HL-60 (cell line): ENCODE measurements around the gene HYDIN.

Experiments used
- DNase-seq, 2 experiments: peaks; one replicate each; pipeline ENCODE4 v3.0.0-alpha.2; 2010 to 2020; ENCODE audit warnings: low read depth in 1 of 2, low spot score in 1 of 2
- H3K27ac ChIP-seq: fragments of 250-450 bp; sonication (Bioruptor Pico); replicated peaks from 2 replicates; pipeline ENCODE4 v1.5.1; 2020; ENCODE audit warnings: mild to moderate bottlenecking, moderate library complexity
- H3K27me3 ChIP-seq: fragments of 250-450 bp; sonication (Bioruptor Pico); 2 replicates; pipeline ENCODE4 v1.5.1; 2021; ENCODE audit warnings: mild to moderate bottlenecking, moderate library complexity; ENCODE audit not compliant: insufficient read depth, poor library complexity, severe bottlenecking
- H3K4me3 ChIP-seq: replicated peaks from 2 replicates; pipeline ENCODE4 v1.5.1; 2011; ENCODE audit warnings: mild to moderate bottlenecking, control low read depth, low read length; ENCODE audit not compliant: insufficient read depth
- GABPA ChIP-seq: IDR thresholded peaks from 2 replicates; pipeline ENCODE4 v1.6.1; 2012; ENCODE audit warnings: low read depth
- POLR2AphosphoS5 ChIP-seq: IDR thresholded peaks from 2 replicates; pipeline ENCODE4 v1.6.1; 2012; ENCODE audit warnings: low read depth
- SPI1 ChIP-seq: IDR thresholded peaks from 2 replicates; pipeline ENCODE4 v1.6.1; 2012; ENCODE audit warnings: low read depth, mild to moderate bottlenecking, borderline replicate concordance
- TF ChIP-seq, protein P1 (sequence below): IDR thresholded peaks from 2 replicates; pipeline ENCODE4 v1.6.1; 2012; ENCODE audit warnings: low read depth; ENCODE audit not compliant: insufficient replicate concordance
- TF ChIP-seq, protein P2 (sequence below): IDR thresholded peaks from one replicate; pipeline ENCODE4 v1.5.1; 2011; ENCODE audit warnings: low read length, control low read depth, inconsistent platforms; ENCODE audit not compliant: insufficient read depth

HYDIN gene

DNA sequence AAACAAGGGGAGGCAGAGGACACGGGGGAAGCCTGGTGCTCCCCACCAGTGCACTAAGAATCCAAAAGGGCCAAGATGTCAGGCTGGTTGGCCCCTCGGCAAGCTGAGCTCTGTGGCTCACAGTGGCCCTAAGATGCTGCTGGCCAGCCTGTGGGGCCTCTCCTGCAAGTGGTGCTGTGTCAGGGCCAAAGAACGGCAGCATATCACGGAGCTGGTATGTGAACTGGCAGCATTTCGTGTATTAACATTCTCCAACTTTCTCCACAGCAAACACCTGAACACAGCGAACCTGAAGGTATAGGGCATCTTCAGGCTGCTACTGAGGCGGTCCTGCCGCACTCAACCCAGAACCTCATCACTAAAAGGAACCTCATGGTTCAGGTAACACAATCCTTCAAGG lies 464.3 kb downstream of the HYDIN start:
- Histone ChIP-seq H3K27ac (no peak overlapping the region), H3K27me3 (no peaks in the 10 kb centered on the region), H3K4me3 (no peak overlapping the region)
- no peak for TF ChIP-seq GABPA
- TF ChIP-seq SPI1: no peak
- no peak for DNase-seq

DNA sequence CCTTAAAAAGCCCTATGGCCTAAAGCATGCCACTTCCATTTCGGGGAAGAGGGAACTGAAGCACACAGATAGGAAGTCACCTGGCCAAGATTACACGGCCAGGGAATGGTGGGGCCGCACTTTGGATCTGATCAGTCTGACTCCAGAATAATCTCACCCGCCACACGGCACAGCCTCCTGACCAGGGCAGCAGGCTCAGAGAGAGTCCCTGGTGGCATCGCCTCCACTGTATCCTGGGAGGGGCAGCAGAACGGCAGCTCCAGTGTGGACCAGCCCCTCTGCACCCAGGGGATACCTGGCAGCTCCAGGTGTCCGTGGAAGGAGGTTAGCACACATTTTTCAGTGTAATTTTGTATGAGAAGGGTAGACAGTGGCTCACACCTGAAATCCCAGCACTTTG lies 465.0 kb downstream of the HYDIN start:
- H3K4me3 ChIP-seq: no peak overlapping the region
- H3K27me3 ChIP-seq: no peaks in the 10 kb centered on the region
- TF ChIP-seq POLR2AphosphoS5 (no peak), SPI1 (no peak)
- TF ChIP-seq, protein P1, sequence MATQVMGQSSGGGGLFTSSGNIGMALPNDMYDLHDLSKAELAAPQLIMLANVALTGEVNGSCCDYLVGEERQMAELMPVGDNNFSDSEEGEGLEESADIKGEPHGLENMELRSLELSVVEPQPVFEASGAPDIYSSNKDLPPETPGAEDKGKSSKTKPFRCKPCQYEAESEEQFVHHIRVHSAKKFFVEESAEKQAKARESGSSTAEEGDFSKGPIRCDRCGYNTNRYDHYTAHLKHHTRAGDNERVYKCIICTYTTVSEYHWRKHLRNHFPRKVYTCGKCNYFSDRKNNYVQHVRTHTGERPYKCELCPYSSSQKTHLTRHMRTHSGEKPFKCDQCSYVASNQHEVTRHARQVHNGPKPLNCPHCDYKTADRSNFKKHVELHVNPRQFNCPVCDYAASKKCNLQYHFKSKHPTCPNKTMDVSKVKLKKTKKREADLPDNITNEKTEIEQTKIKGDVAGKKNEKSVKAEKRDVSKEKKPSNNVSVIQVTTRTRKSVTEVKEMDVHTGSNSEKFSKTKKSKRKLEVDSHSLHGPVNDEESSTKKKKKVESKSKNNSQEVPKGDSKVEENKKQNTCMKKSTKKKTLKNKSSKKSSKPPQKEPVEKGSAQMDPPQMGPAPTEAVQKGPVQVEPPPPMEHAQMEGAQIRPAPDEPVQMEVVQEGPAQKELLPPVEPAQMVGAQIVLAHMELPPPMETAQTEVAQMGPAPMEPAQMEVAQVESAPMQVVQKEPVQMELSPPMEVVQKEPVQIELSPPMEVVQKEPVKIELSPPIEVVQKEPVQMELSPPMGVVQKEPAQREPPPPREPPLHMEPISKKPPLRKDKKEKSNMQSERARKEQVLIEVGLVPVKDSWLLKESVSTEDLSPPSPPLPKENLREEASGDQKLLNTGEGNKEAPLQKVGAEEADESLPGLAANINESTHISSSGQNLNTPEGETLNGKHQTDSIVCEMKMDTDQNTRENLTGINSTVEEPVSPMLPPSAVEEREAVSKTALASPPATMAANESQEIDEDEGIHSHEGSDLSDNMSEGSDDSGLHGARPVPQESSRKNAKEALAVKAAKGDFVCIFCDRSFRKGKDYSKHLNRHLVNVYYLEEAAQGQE: no peak
- TF ChIP-seq, protein P2, sequence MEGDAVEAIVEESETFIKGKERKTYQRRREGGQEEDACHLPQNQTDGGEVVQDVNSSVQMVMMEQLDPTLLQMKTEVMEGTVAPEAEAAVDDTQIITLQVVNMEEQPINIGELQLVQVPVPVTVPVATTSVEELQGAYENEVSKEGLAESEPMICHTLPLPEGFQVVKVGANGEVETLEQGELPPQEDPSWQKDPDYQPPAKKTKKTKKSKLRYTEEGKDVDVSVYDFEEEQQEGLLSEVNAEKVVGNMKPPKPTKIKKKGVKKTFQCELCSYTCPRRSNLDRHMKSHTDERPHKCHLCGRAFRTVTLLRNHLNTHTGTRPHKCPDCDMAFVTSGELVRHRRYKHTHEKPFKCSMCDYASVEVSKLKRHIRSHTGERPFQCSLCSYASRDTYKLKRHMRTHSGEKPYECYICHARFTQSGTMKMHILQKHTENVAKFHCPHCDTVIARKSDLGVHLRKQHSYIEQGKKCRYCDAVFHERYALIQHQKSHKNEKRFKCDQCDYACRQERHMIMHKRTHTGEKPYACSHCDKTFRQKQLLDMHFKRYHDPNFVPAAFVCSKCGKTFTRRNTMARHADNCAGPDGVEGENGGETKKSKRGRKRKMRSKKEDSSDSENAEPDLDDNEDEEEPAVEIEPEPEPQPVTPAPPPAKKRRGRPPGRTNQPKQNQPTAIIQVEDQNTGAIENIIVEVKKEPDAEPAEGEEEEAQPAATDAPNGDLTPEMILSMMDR: no peak
- H3K27ac ChIP-seq: no peak overlapping the region
- DNase-seq: no peak

- H3K27ac ChIP-seq: no peak overlapping the region
- TF ChIP-seq, protein P2: no peak
- TF ChIP-seq, protein P1: no peak
- TF ChIP-seq SPI1: no peak
- TF ChIP-seq GABPA: no peak
- no peak for TF ChIP-seq POLR2AphosphoS5
Measured at GRCh38 chr16:70764632-70765031, 465.9 kb downstream of the HYDIN start.

GRCh38 chr16:70760221-70760620 lies 470.3 kb downstream of the HYDIN start:
- H3K27ac ChIP-seq: no peak overlapping the region
- no peak overlapping the region for H3K4me3 ChIP-seq
- no peaks in the 10 kb centered on the region for H3K27me3 ChIP-seq
- no peak for TF ChIP-seq POLR2AphosphoS5
- TF ChIP-seq, protein P1: no peak
- no peak for TF ChIP-seq SPI1
- TF ChIP-seq GABPA: no peak
- TF ChIP-seq, protein P2: no peak
- no peak for DNase-seq

More at GRCh38 chr16:70764632-70765031, 465.9 kb downstream of the HYDIN start:
- H3K27me3 ChIP-seq: no peaks in the 10 kb centered on the region
- H3K4me3 ChIP-seq: no peak overlapping the region
- DNase-seq: no peak
